CD4-positive, alpha-beta T cell (primary cell): ENCODE data around the gene SLC22A14. TPM values are rescaled to one million over a fixed set of nuclear protein-coding genes. Genes with fewer than 3 reads are reported as not detected.

Experiments used
- ATAC-seq: fragments of 200-7000 bp; cut with Tn5 transposase; one replicate; pipeline ENCODE4 v1.10.0; 2022; ENCODE audit warnings: mild to moderate bottlenecking; ENCODE audit not compliant: poor library complexity
- CTCF ChIA-PET: fragments of 350-600 bp; sonication (Branson Sonifier 250); formaldehyde crosslinking; loops from one replicate; lab custom pipeline; 2021; ENCODE audit warnings: antibody characterized with exemption, inconsistent platforms; lab: Charles Lee
- POLR2A ChIA-PET: fragments of 350-600 bp; sonication (Branson Sonifier 250); formaldehyde crosslinking; loops from one replicate; lab custom pipeline; 2021; ENCODE audit warnings: antibody characterized with exemption, inconsistent platforms; lab: Charles Lee
- DNase-seq, 14 experiments: peaks; one replicate each; pipeline ENCODE4 v3.0.0-alpha.2; 2013 to 2020; ENCODE audit warnings: mixed read lengths in 2 of 14
- H3K27ac ChIP-seq, 2 donors: one replicate each; pipeline versions ENCODE4 v1.5.1 to v1.7.0; 2013; ENCODE audit warnings: low read length in 2 of 2, low read depth in 1 of 2, mild to moderate bottlenecking in 1 of 2
- H3K27me3 ChIP-seq, 2 experiments: 1 replicate in 1 of 2; 2 replicates in 1 of 2; pipeline versions ENCODE4 v1.6.1 to v1.7.0; 2013; ENCODE audit warnings: low read length in 2 of 2, control low read depth in 1 of 2, mild to moderate bottlenecking in 1 of 2, moderate library complexity in 1 of 2; ENCODE audit not compliant: insufficient read depth in 2 of 2, control insufficient read depth in 1 of 2
- H3K36me3 ChIP-seq: one replicate; pipeline ENCODE4 v1.6.1; 2013; ENCODE audit warnings: low read length, control low read depth; ENCODE audit not compliant: insufficient read depth
- H3K4me1 ChIP-seq: one replicate; pipeline ENCODE4 v1.6.1; 2013; ENCODE audit warnings: low read length, control low read depth; ENCODE audit not compliant: insufficient read depth
- H3K4me3 ChIP-seq: one replicate; pipeline ENCODE4 v1.5.1; 2013; ENCODE audit warnings: mild to moderate bottlenecking, low read length, moderate library complexity
- H3K9me3 ChIP-seq, 2 experiments: 1 replicate in 1 of 2; 2 replicates in 1 of 2; pipeline versions ENCODE4 v1.6.1 to v1.7.0; 2013; ENCODE audit warnings: low read length in 2 of 2, mild to moderate bottlenecking in 2 of 2, control low read depth in 1 of 2, moderate library complexity in 1 of 2; ENCODE audit not compliant: control insufficient read depth in 1 of 2, insufficient read depth in 1 of 2
- H3K27ac Mint-ChIP-seq: one replicate; pipeline ENCODE4 v1.8.0; 2020; ENCODE audit warnings: mixed read lengths
- H3K27me3 Mint-ChIP-seq: one replicate; pipeline ENCODE4 v1.8.0; 2021; ENCODE audit warnings: mixed read lengths
- H3K36me3 Mint-ChIP-seq: one replicate; pipeline ENCODE4 v1.8.0; 2021; ENCODE audit warnings: low read depth, mixed read lengths
- H3K4me1 Mint-ChIP-seq: one replicate; pipeline ENCODE4 v1.8.0; 2021; ENCODE audit warnings: low read depth, mixed read lengths
- H3K4me3 Mint-ChIP-seq: one replicate; pipeline ENCODE4 v1.8.0; 2020; ENCODE audit warnings: mild to moderate bottlenecking, mixed read lengths
- H3K9me3 Mint-ChIP-seq: one replicate; pipeline ENCODE4 v1.8.0; 2020; ENCODE audit warnings: mixed read lengths
- intact Hi-C, 2 experiments: fragments of 100-400 bp; cut with DNase I in 1 of 2; cut with micrococcal nuclease in 1 of 2; formaldehyde crosslinking; loops; one replicate each; pipeline versions ENCODE4 v1.15.1 to v1.9.0; 2023 to 2025; cut with DNase I, micrococcal nuclease
- total RNA-seq, 174 experiments: library from RNA in 2 of 174; stranded (reverse) in 2 of 174; gene quantifications; one replicate each; pipeline ENCODE4 v1.2.3 and lab custom pipeline; 2021 to 2026
- TF ChIP-seq, protein P1 (sequence below): fragments of 200-600 bp; IDR thresholded peaks from one replicate; pipeline ENCODE4 v1.8.0; 2022; ENCODE audit warnings: antibody characterized with exemption, mild to moderate bottlenecking

SLC22A14 gene
- total RNA-seq, 2 experiments from 2014 or later: 0.11 TPM; not detected in 1

DNA sequence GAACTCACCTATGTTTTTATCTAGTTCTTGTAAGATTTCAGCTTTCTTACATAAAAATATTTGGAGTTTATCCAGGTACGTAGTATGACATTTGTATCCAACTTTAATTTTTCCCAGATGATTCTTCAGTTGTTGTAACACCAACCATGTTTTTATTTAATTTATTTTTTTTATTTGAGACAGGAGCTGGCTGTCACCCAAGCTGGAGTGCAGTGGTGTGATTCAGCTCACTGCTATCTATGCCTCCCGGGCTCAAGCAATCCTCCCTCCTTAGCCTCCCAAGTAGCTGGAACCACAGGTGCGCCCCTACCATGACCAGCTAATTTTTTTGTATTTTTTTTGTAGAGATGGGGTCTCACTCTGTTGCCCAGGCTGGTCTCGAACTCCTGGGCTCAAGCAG lies 71.1 kb downstream of the SLC22A14 start:
- DNase-seq: no peak
- Mint-ChIP-seq H3K9me3 (no peaks in the 10 kb centered on the region), H3K4me3 (no peak overlapping the region), H3K27me3 (no peaks in the 10 kb centered on the region), H3K27ac (no peak overlapping the region), H3K4me1 (no peaks in the 10 kb centered on the region), H3K36me3 (no peaks in the 10 kb centered on the region)
- POLR2A ChIA-PET: no interaction called here
- no peak overlapping the region for H3K27ac ChIP-seq
- no peaks in the 10 kb centered on the region for H3K27me3 ChIP-seq
- H3K9me3 ChIP-seq: no peaks in the 10 kb centered on the region
- H3K4me1 ChIP-seq: no peaks in the 10 kb centered on the region
- TF ChIP-seq, protein P1, sequence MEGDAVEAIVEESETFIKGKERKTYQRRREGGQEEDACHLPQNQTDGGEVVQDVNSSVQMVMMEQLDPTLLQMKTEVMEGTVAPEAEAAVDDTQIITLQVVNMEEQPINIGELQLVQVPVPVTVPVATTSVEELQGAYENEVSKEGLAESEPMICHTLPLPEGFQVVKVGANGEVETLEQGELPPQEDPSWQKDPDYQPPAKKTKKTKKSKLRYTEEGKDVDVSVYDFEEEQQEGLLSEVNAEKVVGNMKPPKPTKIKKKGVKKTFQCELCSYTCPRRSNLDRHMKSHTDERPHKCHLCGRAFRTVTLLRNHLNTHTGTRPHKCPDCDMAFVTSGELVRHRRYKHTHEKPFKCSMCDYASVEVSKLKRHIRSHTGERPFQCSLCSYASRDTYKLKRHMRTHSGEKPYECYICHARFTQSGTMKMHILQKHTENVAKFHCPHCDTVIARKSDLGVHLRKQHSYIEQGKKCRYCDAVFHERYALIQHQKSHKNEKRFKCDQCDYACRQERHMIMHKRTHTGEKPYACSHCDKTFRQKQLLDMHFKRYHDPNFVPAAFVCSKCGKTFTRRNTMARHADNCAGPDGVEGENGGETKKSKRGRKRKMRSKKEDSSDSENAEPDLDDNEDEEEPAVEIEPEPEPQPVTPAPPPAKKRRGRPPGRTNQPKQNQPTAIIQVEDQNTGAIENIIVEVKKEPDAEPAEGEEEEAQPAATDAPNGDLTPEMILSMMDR: no peak
- CTCF ChIA-PET: no interaction called here
- no peak for ATAC-seq
- H3K4me3 ChIP-seq: no peak overlapping the region
- intact Hi-C loops: no loop called here
- no peaks in the 10 kb centered on the region for H3K36me3 ChIP-seq

DNA sequence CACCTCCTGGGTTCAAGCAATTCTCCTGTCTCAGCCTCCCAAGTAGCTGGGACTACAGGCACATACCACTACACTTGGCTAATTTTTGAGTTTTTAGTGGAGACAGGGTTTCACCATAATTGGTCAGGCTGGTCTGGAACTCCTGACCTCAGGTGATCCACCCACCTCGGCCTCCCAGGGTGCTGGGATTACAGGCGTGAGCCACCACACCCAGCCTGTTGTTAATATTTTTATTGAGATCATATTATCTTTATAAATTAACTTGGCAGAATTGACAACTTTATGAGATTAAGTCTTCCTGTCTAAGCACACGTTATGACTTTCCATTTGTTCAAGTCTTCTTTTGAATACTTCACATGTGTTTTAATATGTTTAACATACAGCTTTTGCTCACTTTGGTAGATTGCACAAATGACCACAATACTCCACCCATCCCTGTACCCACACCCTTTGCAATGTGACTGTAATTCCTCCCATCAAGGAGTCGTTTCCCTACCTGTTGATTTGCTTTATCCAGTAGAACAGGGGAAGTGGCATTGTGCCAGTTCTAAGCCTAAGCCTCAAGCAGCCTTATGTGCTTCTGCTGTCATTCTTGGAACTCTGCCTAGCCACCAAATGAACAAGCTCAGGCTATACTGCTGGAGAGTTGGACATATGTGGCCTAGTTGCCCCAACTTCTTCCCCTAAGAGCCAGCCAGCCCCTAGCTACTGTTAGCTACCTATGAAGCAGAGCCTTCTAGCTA lies 72.7 kb downstream of the SLC22A14 start:
- ChIA-PET CTCF (no interaction called here), POLR2A (no interaction called here)
- Histone ChIP-seq H3K36me3 (no peaks in the 10 kb centered on the region), H3K27me3 (no peaks in the 10 kb centered on the region), H3K9me3 (no peaks in the 10 kb centered on the region), H3K27ac (no peak overlapping the region), H3K4me1 (no peaks in the 10 kb centered on the region), H3K4me3 (no peak overlapping the region)
- ATAC-seq: no peak
- intact Hi-C loops: no loop called here
- Mint-ChIP-seq H3K4me3 (no peak overlapping the region), H3K27ac (no peak overlapping the region), H3K4me1 (no peaks in the 10 kb centered on the region), H3K9me3 (no peaks in the 10 kb centered on the region), H3K36me3 (no peaks in the 10 kb centered on the region), H3K27me3 (no peaks in the 10 kb centered on the region)
- TF ChIP-seq, protein P1: no peak
- no peak for DNase-seq

DNA sequence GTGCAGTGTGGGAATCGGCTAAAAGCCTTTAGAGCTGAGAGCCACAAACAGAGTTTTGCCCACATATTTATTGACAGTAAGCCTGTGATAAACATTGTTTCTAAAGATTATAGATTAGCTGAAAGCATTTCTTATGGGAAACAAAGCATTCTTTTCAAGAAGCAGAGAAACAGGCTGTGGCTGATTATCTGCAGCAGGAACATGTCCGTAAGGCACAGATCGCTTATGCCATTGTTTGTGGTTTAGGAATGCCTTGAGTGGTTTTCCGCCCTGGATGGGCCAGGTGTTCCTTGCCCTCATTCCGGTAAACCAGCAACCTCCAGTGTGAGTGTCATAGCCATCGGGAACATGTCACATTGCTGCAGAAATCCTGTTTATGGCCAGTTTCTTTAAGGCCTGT lies 76.9 kb downstream of the SLC22A14 start:
- Histone ChIP-seq H3K9me3 (no peaks in the 10 kb centered on the region), H3K4me1 (no peaks in the 10 kb centered on the region), H3K27ac (no peak overlapping the region), H3K4me3 (no peak overlapping the region), H3K36me3 (no peaks in the 10 kb centered on the region), H3K27me3 (no peaks in the 10 kb centered on the region)
- CTCF ChIA-PET: no interaction called here
- TF ChIP-seq, protein P1: no peak
- Mint-ChIP-seq H3K36me3 (no peaks in the 10 kb centered on the region), H3K27me3 (no peaks in the 10 kb centered on the region), H3K4me1 (peaks cover under 1% of the 10 kb centered on the region), H3K27ac (no peak overlapping the region), H3K9me3 (no peaks in the 10 kb centered on the region), H3K4me3 (no peak overlapping the region)
- POLR2A ChIA-PET: no interaction called here
- intact Hi-C loops: no loop called here
- no peak for ATAC-seq
- DNase-seq: no peak
